ENCODE measurements around the gene ANTXR1.

DNA sequence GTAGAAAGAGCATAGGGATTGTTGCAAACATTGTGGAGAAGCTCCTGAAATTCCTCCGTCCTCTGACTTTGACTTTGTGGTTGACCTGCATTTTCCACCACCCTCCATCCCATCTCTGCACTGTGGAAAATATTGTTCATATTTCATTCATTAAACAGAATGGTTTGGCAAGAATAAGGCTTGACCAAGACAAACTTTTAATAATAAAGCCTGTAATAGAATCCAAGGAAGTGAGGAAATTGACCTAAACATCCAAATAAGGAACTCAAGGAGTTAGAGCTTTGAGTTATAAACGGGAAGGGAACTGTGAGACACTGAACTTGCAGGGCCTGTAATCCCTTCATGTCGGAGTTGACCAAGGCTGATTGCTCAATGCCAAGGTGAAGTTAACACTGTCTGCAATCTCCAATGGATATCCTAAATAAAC lies 258.9 kb downstream of the ANTXR1 start:
- no peak for TF ChIP-seq EZH2phosphoT487 (IDR thresholded peaks at IDR 0.05; ENCODE audit: insufficient read depth, low read depth)
- no peak for TF ChIP-seq EZH2 (IDR thresholded peaks at IDR 0.05; ENCODE audit: insufficient read depth, poor library complexity, severe bottlenecking)
